CD4-positive, alpha-beta T cell treated with Interferon alpha-2 for 1 hour (primary cell): ENCODE data around the gene MCUR1.
"Not testable (repeated sequence)": the region's sequence is repeated elsewhere in the genome, so short reads cannot be mapped to it uniquely, and the experiment has no call there.

Source experiments
- DNase-seq, 2 donors: peaks; one replicate each; pipeline ENCODE4 v3.0.0-alpha.2; 2020 to 2022

MCUR1 gene

DNA sequence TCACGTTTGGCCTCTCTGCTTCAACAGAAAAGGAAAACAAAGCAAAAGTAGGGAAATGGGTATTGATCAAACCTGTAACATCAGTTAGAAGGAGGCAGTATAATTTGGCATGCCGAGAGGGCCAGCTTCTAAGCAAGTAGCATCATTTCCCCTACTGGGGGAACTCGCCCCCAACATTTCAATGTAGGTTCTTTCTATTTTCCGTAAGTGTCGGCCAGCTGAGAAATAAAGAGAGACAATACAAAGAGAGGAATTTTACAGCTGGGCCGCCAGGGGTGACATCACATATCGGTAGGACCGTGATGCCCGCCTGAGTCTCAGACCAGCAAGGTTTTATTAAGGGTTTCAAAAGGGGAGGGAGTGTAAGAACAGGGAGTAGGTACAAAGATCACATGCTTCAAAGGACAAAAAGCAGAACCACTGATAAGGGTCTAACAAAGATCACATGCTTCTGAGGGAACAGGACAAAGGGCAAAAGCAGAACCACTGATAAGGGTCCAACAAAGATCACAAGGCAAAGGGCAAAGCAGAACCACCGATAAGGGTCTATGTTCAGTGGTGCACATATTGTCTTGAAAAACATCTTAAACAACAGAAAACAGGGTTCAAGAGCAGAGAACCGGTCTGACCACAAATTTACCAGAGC, 14.4 kb upstream of the MCUR1 start:
- not testable (repeated sequence) for DNase-seq

DNA sequence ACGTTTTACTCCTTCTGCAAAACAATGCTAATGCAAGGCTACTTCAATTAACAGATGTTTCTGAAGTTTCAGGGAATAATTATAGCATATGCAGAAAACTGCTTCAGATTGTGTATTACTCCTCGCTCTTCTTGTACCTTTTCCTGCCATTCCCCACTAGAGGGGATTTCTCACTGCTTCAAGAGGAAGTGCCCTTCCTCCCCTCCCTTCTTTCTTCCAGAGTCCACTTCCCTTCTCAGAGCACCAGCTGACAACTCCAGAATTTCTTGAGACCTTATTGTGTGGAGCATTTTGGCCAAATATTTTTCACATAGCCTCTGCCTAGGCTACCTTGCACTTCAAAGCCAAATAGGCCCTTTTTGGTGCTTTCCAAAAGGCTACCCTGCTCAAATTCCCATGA, 12.7 kb upstream of the MCUR1 start:
- DNase-seq, result no peak

GRCh38 chr6:13825871-13826270, 11.5 kb upstream of the MCUR1 start:
- no peak for DNase-seq

DNA sequence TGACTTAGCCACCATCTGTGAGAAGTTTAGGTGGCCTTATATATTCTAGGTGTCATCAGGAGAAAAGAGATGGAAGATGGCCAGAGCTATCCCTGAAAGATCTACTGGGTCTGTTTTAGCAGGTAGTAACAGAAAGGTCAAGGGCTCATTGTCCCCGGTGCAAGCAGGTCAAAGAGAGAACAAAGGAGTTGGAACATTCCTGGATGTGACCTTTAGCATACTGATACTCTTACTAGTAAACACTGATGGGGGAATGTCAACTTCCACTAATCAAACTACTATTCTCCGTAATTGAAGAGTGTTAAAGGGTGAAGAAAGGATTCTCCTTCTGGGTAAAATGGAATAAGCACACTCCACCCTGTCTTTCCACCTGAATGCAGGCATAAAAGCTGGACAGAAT, 4.0 kb upstream of the MCUR1 start:
- DNase-seq, result no peak

- DNase-seq, result no peak
Measured at GRCh38 chr6:13814938-13815575, 700 bp upstream of the MCUR1 start.

- DNase-seq, result no peak
Measured at GRCh38 chr6:13813621-13814175, 659 bp downstream of the MCUR1 start.

- DNase-seq, result no peak
Measured at GRCh38 chr6:13813026-13813425, 1.3 kb downstream of the MCUR1 start.

GRCh38 chr6:13812359-13812642, 2.1 kb downstream of the MCUR1 start:
- DNase-seq, result no peak

- no peak for DNase-seq
Measured at GRCh38 chr6:13811627-13812358, 2.6 kb downstream of the MCUR1 start.

DNA sequence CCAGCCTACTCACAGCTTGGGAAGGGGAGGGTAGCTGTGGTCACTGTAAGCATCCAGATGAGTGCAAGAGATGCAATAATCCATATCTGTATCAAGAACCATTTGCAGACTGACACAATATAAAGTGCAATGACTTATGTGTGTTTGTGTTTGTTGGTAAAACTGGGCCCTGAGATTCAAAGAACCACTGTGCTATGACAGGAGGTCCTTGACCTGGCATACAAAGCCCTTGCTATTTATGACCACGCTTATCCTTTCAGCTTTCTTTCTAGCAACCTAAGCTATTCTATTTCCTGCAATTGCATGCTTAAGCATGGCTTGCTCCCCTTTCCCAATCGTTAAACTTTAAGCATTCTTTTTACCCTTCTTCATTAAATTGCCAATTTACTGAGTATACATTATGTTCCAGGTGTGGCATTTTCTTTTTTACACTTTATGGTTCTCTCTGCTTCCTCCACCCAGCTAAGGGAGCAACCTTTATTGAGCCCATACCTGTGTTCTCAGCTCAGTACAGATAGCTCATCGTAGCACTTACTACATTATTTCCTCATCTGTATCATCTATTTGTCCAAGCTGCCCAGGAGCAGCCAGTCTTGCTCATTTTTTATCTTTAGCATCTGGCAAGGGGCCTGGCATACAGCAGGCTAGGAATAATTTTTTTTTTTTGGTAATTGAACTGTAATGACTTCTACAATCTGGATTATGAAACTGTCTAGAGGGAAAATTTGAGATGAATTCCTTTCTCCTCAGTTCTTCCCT, 3.5 kb downstream of the MCUR1 start:
- DNase-seq, result no peak

DNA sequence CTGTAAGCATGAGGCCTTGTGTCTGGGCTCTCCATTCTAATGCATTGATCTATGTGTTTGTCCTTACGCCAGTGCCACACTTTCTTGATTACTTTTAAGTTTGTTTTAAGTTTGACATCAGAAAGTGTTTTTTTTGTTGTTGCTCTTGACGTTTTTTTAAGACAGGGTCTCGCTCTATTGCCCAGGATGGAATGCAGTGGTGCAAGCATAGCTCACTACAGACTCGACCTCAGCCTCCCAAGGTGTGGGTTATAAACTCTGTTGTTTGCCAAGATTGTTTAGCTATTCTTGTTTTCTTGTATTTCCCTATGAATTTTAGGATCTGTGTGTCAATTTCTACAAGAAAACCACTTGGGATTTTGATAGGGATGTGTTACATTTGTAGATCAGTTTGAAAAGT, 5.6 kb downstream of the MCUR1 start:
- no peak for DNase-seq

GRCh38 chr6:13807696-13808095, 6.7 kb downstream of the MCUR1 start:
- no peak for DNase-seq

GRCh38 chr6:13803581-13803980, 10.8 kb downstream of the MCUR1 start:
- no peak for DNase-seq

DNA sequence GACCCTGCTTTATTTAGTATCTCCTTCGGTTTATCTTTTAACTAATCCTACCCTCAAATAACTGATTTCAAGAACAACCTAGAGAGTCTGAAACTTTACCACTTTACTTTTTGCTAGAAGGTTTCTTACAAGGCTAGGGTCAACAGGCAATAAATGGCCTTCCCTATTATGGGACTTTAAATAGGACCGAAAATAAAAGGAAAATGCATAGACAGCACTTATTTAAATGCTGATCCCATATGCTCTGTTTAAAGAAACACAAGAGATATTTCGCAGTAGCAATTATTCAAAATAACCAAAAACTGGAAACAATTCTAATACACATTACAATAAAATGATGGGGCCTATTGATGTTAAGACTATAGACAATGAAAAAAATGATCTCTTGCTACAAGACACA, 13.7 kb downstream of the MCUR1 start:
- no peak for DNase-seq

GRCh38 chr6:13796781-13797180, 17.6 kb downstream of the MCUR1 start:
- DNase-seq, result no peak

DNA sequence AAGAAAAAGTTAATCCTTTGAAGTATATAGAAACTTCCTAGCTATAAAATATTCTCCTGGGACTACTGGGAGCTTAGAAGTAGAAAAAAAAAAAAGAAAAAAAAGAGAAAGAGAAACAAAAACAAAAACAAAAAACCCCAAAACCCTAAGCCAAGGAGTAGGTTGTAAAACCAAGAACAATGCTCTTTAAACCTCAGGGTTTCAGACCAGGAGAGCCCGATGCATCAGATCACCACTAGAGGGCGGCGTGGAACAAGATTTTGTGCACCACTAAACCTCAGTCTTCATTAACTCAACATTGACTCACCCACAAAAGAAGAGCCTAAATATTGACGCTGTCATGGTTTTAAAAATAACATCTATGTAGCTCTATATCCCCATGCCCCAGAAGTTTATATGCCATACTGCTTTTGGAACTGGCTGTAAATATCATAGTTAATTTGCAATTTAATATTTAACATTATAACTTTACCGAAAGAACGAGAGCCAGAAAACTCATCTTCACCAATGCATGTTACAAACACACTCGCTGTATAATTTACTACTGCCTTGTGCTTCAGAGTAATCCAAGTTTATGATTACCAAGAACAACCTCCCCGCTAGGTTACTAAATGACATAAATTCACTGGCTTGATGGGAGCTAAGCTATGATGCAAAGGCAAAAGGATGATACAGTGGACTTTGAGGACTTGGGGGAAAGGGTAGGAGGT, 19.2 kb downstream of the MCUR1 start:
- DNase-seq, result peak; percentile 73 to 84

DNA sequence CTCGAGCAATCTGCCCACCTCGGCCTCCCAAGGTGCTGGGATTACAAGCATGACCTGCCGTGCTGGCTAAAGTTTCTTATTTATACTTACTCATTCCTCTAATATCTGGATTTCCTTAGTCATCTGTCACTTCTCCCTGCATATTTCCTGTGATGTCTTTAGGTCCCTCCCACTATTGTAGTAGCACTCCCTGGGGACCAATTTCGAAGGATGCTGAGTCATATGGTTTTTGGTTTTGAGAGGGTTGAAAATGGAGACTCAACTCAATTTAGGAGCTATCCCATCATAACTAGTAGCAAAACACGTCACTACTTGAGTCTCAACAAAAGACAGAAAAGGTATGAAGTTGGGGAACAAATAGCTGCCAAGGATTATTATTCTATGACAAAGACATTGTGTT, 20.2 kb downstream of the MCUR1 start:
- DNase-seq, result no peak

- no peak for DNase-seq
Measured at GRCh38 chr6:13789746-13790145, 24.6 kb downstream of the MCUR1 start.

- DNase-seq, result no peak
Measured at GRCh38 chr6:13788820-13789219, 25.5 kb downstream of the MCUR1 start.

DNA sequence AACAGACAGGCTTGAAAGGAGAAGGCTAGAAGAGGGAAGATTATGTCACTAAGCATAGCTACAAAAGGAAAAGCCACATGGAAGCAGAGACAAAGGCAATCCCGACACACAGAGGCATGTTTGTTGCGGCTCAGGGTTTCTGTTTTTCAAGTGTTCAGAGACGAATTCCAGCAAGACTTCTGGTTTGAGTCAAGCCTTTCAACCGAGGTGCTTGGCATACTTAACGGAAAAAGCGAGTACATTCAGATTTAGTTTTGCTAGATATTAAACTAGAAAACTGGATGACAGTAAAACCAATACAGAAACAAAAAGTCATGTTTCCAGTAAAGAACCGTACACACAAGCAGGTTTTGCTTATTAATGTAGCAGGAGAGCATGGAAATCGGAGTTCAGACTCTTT, 27.2 kb downstream of the MCUR1 start:
- no peak for DNase-seq

DNA sequence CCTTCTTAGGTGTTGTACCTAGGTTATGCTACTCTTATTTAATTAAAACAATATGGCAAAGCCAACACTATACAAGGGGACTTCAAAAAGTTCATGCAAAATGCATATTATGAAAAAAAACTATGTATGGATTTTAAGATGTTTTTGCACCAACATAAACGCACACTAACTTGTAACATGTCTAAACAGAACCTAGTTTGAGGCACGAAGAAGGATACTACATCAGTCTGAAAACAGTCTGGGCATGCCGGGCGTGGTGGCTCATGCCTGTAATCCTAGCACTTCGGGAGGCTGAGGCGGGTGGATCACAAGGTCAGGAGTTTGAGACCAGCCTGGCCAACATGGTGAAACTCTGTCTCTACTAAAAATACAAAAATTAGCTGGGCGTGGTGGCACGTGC, 34.2 kb downstream of the MCUR1 start:
- not testable (repeated sequence) for DNase-seq

DNA sequence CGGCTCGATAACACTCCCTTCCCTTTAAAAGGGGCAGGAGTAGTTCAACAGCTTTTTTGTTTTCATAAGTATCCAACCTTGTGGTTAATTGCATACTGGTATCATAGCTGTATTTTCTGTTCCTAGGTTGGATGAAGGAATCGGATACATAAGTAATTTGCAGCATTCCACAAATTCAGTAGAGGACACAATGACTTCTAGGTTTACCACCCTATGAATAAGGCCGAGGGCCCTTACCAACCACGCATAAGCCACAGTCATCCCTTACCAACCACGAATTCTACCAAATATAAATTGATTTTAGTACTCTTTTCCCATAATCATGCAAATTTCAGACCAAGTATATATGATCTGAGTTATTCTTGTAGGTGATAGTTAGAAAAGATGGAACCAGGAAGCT, 36.3 kb downstream of the MCUR1 start:
- no peak for DNase-seq

GRCh38 chr6:13776602-13777001, 37.8 kb downstream of the MCUR1 start:
- no peak for DNase-seq
